GM13977 (cell line): ENCODE data around the gene GART.
"Not testable (repeated sequence)": the region's sequence is repeated elsewhere in the genome, so short reads cannot be mapped to it uniquely, and the experiment has no call there.

Source experiments
- DNase-seq: peaks from one replicate; pipeline ENCODE4 v3.0.0; 2012; ENCODE audit warnings: low spot score
- in situ Hi-C: fragments of 300-500 bp; cut with MboI; formaldehyde crosslinking; loops from one replicate; pipeline ENCODE4 v1.12.0; 2022; ENCODE audit warnings: low sequenced_read_pairs, low pct_unique_long_range_greater_than_20kb, mixed read lengths, inconsistent platforms; ENCODE audit not compliant: unreplicated experiment
- TF ChIP-seq, protein P1 (sequence below): IDR thresholded peaks from 2 replicates; pipeline ENCODE4 v1.5.1; 2012; ENCODE audit warnings: mild to moderate bottlenecking, control low read depth; ENCODE audit not compliant: insufficient read depth; ENCODE audit errors: extremely low read depth, missing control alignments

GART gene

GRCh38 chr21:33578214-33578613, 36.3 kb upstream of the GART start:
- in situ Hi-C loops: no loop called here
- DNase-seq: no peak
- TF ChIP-seq, protein P1, sequence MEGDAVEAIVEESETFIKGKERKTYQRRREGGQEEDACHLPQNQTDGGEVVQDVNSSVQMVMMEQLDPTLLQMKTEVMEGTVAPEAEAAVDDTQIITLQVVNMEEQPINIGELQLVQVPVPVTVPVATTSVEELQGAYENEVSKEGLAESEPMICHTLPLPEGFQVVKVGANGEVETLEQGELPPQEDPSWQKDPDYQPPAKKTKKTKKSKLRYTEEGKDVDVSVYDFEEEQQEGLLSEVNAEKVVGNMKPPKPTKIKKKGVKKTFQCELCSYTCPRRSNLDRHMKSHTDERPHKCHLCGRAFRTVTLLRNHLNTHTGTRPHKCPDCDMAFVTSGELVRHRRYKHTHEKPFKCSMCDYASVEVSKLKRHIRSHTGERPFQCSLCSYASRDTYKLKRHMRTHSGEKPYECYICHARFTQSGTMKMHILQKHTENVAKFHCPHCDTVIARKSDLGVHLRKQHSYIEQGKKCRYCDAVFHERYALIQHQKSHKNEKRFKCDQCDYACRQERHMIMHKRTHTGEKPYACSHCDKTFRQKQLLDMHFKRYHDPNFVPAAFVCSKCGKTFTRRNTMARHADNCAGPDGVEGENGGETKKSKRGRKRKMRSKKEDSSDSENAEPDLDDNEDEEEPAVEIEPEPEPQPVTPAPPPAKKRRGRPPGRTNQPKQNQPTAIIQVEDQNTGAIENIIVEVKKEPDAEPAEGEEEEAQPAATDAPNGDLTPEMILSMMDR: no peak

GRCh38 chr21:33576741-33577141, 34.8 kb upstream of the GART start:
- DNase-seq, in situ Hi-C loops: not testable (repeated sequence)

GRCh38 chr21:33572350-33572749, 30.4 kb upstream of the GART start:
- in situ Hi-C loops: no loop called here
- TF ChIP-seq, protein P1: no peak
- no peak for DNase-seq

- in situ Hi-C loops: no loop called here
- DNase-seq: no peak
- TF ChIP-seq, protein P1: no peak
Observed at GRCh38 chr21:33569991-33570390, 28.1 kb upstream of the GART start.

- no peak for DNase-seq
- TF ChIP-seq, protein P1: no peak
- in situ Hi-C loops: no loop called here
Observed at GRCh38 chr21:33568448-33568847, 26.5 kb upstream of the GART start.

DNA sequence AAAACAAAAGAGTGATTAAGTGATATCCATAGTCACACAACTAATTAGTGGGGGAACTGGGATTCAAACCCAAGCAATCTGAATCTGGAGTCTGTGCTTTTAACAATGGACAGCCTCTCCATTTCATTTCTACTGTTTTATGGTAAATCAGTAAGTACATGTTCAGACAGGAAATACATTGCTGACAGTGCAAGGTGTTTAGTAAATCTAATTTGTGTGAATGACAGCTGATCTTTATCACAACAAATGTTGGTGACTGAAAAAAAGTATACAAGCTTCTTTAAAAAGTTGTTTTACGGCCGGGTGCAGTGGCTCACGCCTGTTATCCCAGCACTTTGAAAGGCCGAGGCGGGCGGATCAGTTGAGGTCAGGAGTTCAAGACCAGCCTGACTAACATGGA, 26.0 kb upstream of the GART start:
- in situ Hi-C loops: no loop called here
- DNase-seq: no peak

GRCh38 chr21:33566514-33566913, 24.6 kb upstream of the GART start:
- TF ChIP-seq, protein P1: no peak
- in situ Hi-C loops: no loop called here

More for the DNA sequence above, 26.0 kb upstream of the GART start:
- TF ChIP-seq, protein P1: no peak

More at GRCh38 chr21:33566514-33566913, 24.6 kb upstream of the GART start:
- no peak for DNase-seq
